Left lung (tissue), 10 donors: ENCODE measurements around the gene CACNA1C. TPM values are rescaled to one million over a fixed set of nuclear protein-coding genes. Genes with fewer than 3 reads are reported as not detected.

Experiments
- ATAC-seq: fragments of 200-7000 bp; cut with Tn5 transposase; one replicate; pipeline ENCODE4 v1.9.1; 2020; ENCODE audit warnings: moderate library complexity
- DNase-seq, 4 donors: peaks; one replicate each; pipeline ENCODE4 v3.0.0-alpha.2; 2013 to 2020
- H3K27ac ChIP-seq, 2 donors: fragments of 200-600 bp; sonication (generic) in 1 of 2; one replicate each; pipeline versions ENCODE4 v1.5.0 to v1.8.0; 2020 to 2021
- H3K27me3 ChIP-seq, 2 donors: fragments of 200-600 bp; sonication (generic) in 1 of 2; one replicate each; pipeline versions ENCODE4 v1.5.0 to v1.8.0; 2020 to 2021
- H3K36me3 ChIP-seq, 2 donors: fragments of 200-600 bp; sonication (generic) in 1 of 2; one replicate each; pipeline versions ENCODE4 v1.5.0 to v1.8.0; 2020 to 2021
- H3K4me1 ChIP-seq, 2 donors: fragments of 200-600 bp; one replicate each; pipeline ENCODE4 v1.8.0; 2021
- H3K4me3 ChIP-seq, 2 donors: fragments of 200-600 bp; sonication (generic) in 1 of 2; one replicate each; pipeline versions ENCODE4 v1.5.0 to v1.8.0; 2020 to 2021; ENCODE audit warnings: mild to moderate bottlenecking in 1 of 2
- H3K9me3 ChIP-seq, 2 donors: fragments of 200-600 bp; sonication (generic) in 1 of 2; one replicate each; pipeline versions ENCODE4 v1.5.0 to v1.8.0; 2020 to 2021
- intact Hi-C, 2 donors: fragments of 100-400 bp; cut with DNase I; formaldehyde crosslinking; loops; one replicate each; pipeline versions ENCODE4 v1.11.2 to v1.14.2; 2022
- polyA plus RNA-seq, 6 donors: library from polyadenylated mRNA; unstranded; fragments of 120-200 nt; gene quantifications; one replicate each; pipeline ENCODE4 v1.2.1, GENCODE V29; 2013; ENCODE audit not compliant: insufficient read length in 6 of 6
- total RNA-seq, 2 donors: library from RNA; stranded (reverse); fragmentation: NEBNext Ultra II Directional; extraction: Animal tissue kit (Norgen Biotek cat#: 25700); gene quantifications; one replicate each; pipeline ENCODE4 v1.2.1, GENCODE V29; 2021
- TF ChIP-seq, protein P1 (sequence below), 2 donors: fragments of 200-600 bp; sonication (generic) in 1 of 2; IDR thresholded peaks; one replicate each; pipeline versions ENCODE4 v1.5.0 to v1.8.0; 2021; ENCODE audit warnings: antibody characterized with exemption in 2 of 2
- donor health status: DM: no; HTN: yes; CAD: no.
- donor health status: DM: no; HTN: no; CAD: no.

Gene CACNA1C
- total and polyA plus RNA-seq, 8 donors = 11.9 to 21.9 (median 14.2) TPM

DNA sequence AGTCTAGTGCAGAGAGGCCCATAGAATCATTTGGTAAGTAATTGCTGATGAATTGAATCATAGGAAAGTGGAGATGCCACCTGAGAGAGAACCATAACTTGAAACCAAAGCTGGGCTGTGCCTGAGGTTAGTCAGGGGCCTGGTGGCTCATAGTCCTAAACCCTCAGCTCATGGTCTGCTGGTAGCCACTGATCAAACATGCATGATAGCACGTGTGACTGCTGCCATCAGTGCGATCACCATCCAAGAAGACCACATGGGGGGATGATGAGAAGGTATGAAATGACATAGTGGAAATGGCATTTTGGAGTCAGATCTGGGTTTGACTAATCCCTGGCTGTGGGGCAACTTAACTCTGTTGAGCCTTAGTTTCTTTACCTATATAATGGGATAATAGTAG, 190.5 kb downstream of the CACNA1C start:
- Histone ChIP-seq H3K9me3 (no peaks in the 10 kb centered on the region), H3K4me1 (peaks cover 0 to 4% of the 10 kb centered on the region in 2 donors), H3K36me3 (no peaks in the 10 kb centered on the region), H3K27me3 (no peaks in the 10 kb centered on the region), H3K27ac (no peak overlapping the region), H3K4me3 (no peak overlapping the region)
- DNase-seq (no peak), ATAC-seq (no peak)
- TF ChIP-seq, protein P1, sequence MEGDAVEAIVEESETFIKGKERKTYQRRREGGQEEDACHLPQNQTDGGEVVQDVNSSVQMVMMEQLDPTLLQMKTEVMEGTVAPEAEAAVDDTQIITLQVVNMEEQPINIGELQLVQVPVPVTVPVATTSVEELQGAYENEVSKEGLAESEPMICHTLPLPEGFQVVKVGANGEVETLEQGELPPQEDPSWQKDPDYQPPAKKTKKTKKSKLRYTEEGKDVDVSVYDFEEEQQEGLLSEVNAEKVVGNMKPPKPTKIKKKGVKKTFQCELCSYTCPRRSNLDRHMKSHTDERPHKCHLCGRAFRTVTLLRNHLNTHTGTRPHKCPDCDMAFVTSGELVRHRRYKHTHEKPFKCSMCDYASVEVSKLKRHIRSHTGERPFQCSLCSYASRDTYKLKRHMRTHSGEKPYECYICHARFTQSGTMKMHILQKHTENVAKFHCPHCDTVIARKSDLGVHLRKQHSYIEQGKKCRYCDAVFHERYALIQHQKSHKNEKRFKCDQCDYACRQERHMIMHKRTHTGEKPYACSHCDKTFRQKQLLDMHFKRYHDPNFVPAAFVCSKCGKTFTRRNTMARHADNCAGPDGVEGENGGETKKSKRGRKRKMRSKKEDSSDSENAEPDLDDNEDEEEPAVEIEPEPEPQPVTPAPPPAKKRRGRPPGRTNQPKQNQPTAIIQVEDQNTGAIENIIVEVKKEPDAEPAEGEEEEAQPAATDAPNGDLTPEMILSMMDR (IDR thresholded peaks at IDR 0.05) = no peak
- intact Hi-C loops = no loop called here

DNA sequence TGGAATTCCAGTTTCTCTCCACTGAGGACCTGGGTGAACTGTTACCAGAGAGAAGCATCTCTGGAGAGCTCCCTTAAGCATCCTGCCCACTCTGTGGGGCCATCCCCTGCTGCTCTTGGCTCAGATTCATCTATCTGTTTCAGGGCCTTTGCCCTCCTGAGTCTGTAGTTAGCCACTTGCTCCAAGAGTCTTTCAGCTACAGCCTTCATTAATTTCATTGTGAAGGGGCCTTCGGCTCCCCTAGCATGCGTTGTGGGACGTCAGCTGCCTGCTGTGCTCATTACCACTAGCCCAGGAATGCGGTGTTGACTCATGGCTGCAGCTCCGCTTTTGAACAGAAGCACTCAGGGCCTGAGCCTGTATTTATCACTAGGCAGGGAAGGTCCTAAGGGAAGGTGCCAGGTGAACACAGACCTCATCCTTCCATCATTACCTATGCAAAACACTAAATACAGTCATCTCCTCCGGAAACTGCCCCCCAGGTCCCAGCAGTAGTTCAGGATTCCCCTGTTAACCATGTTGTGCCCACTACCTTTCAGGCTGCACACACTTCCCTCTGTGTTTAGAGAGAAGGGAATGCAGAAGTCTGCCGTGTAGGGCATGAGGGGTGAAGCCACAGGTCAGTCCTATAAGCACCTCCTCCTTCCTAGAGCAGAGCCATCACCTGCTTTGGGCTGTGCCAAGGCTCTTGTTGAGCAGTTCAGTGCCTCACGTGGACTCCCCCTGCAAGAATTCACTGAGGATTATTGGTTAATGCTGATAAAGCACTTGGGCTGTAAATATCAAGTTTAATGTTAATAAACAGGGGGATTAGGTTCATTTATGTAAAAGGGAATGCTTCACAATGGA, 191.4 kb downstream of the CACNA1C start:
- Histone ChIP-seq H3K27ac (no peak overlapping the region), H3K36me3 (no peaks in the 10 kb centered on the region), H3K9me3 (no peaks in the 10 kb centered on the region), H3K4me3 (no peak overlapping the region), H3K27me3 (no peaks in the 10 kb centered on the region), H3K4me1 (peaks cover 0 to 4% of the 10 kb centered on the region in 2 donors)
- DNase-seq (peak in 1 of 4 donors; percentile 33), ATAC-seq (peak; percentile 59)
- intact Hi-C loops = no loop called here
- TF ChIP-seq, protein P1 (IDR thresholded peaks at IDR 0.05) = no peak

DNA sequence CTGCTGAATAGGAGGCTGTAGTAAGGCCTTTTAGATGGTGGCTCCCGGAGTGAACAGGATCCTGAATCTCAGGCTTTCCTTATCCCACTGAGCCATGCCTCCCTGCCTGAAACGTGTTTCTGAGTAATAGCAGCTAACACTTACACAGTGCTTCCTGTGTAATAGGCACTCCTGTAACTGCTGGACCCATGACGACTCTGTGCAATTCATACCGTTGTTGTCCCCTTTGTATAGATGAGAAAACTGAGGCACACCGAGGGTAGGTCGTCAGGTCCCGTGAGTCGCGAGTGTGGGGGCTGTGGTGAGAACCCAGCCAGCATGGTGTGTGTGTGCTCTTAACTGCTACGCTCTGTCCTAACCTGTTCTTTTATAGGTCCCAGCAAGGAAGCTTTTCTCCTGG, 193.6 kb downstream of the CACNA1C start:
- H3K36me3 ChIP-seq = no peaks in the 10 kb centered on the region
- H3K27me3 ChIP-seq = no peaks in the 10 kb centered on the region
- H3K4me1 ChIP-seq = peaks cover 0 to 4% of the 10 kb centered on the region in 2 donors
- DNase-seq (no peak), ATAC-seq (no peak)
- H3K4me3 ChIP-seq = no peak overlapping the region
- TF ChIP-seq, protein P1 (IDR thresholded peaks at IDR 0.05) = no peak
- intact Hi-C loops = no loop called here
- no peaks in the 10 kb centered on the region for H3K9me3 ChIP-seq
- H3K27ac ChIP-seq = no peak overlapping the region

DNA sequence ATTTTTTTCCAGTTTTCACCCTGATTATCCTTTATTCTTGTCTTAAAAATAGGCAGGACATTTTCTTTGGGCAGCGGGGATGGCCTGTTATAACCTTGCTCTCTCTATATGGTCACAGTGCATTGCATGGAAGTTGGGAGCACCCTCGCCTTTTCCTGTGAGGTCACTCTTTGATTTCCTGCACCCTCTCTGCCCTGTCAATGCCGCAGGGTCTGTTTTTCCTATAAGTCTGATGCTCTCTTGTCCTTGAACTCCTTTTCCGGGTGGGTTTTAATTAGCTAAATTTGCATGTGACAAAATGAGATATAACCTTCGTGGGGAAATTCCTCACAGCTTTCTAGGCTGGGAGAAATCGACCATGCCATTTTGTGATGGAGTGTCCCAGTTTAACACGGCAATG, 194.3 kb downstream of the CACNA1C start:
- Histone ChIP-seq H3K9me3 (no peaks in the 10 kb centered on the region), H3K4me1 (peaks cover 0 to 4% of the 10 kb centered on the region in 2 donors), H3K27ac (no peak overlapping the region), H3K36me3 (no peaks in the 10 kb centered on the region), H3K27me3 (no peaks in the 10 kb centered on the region), H3K4me3 (no peak overlapping the region)
- TF ChIP-seq, protein P1 (IDR thresholded peaks at IDR 0.05) = no peak
- ATAC-seq = no peak
- no peak for DNase-seq
- intact Hi-C loops = no loop called here

DNA sequence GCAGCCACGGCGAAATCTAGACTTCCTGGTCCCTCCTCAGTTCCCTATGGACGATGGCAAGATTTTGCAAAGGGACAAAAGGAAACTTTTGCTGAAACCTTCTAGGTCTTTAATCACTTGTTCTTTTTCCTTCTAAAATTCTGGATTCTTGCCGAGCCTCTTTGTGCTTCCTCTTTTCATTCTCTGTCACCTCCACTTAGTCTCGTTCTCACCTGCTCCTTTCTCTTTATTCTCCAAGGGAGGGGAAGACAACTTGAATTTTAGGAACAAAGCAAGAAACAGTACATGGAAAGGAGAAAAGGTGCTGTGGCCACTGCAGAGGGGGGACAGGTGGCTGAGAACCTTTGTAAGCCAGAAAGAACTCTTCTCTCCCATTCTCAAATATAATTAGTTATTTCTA, 194.8 kb downstream of the CACNA1C start:
- ATAC-seq (no peak), DNase-seq (no peak)
- Histone ChIP-seq H3K27me3 (no peaks in the 10 kb centered on the region), H3K27ac (no peak overlapping the region), H3K4me1 (peaks cover 0 to 4% of the 10 kb centered on the region in 2 donors), H3K4me3 (no peak overlapping the region), H3K9me3 (no peaks in the 10 kb centered on the region), H3K36me3 (no peaks in the 10 kb centered on the region)
- intact Hi-C loops = no loop called here
- TF ChIP-seq, protein P1 (IDR thresholded peaks at IDR 0.05) = no peak
